PC-9 (cell line): ENCODE data around the gene LRRC46. TPM values are rescaled to one million over a fixed set of nuclear protein-coding genes. Genes with fewer than 3 reads are reported as not detected.

ENCODE experiments used
- BruUV-seq: library from RNA; stranded (reverse); fragments of 400-500 nt; replicated peaks from 2 replicates; lab custom pipeline; 2021; lab: Mats Ljungman, UMichigan
- CTCF ChIA-PET: fragments of 300-600 bp; sonication (Branson Sonifier 250); formaldehyde crosslinking; loops from one replicate; lab custom pipeline; 2022; ENCODE audit warnings: antibody characterized with exemption; lab: Charles Lee
- POLR2A ChIA-PET: fragments of 300-600 bp; sonication (Branson Sonifier 250); formaldehyde crosslinking; loops from one replicate; lab custom pipeline; 2022; ENCODE audit warnings: antibody characterized with exemption; ENCODE audit not compliant: unreplicated experiment; lab: Charles Lee
- DNase-seq, 2 experiments: peaks; one replicate each; pipeline versions ENCODE4 v3.0.0 to v3.0.0-alpha.2; 2015 to 2022; ENCODE audit warnings: mixed read lengths in 1 of 2
- H2AFZ ChIP-seq: fragments of 200-600 bp; sonication (generic); 2 replicates; pipeline ENCODE4 v1.8.1; 2017; ENCODE audit warnings: antibody characterized with exemption
- H3F3A ChIP-seq: fragments of 200-600 bp; sonication (generic); 2 replicates; pipeline ENCODE4 v1.8.1; 2017; ENCODE audit warnings: antibody characterized with exemption, mild to moderate bottlenecking, low read depth; ENCODE audit not compliant: insufficient read depth
- H3K27ac ChIP-seq: fragments of 200-600 bp; sonication (generic); 2 replicates; pipeline ENCODE4 v1.6.1; 2016; ENCODE audit warnings: mixed run types
- H3K27me3 ChIP-seq: fragments of 200-600 bp; sonication (generic); 2 replicates; pipeline ENCODE4 v1.6.1; 2016; ENCODE audit warnings: low read depth, mixed run types; ENCODE audit not compliant: insufficient read depth
- H3K36me3 ChIP-seq: fragments of 200-600 bp; sonication (generic); 2 replicates; pipeline ENCODE4 v1.6.1; 2016; ENCODE audit warnings: low read depth, mixed run types
- H3K4me1 ChIP-seq: fragments of 200-600 bp; sonication (generic); replicated peaks from 2 replicates; pipeline ENCODE4 v1.6.1; 2016; ENCODE audit warnings: mixed run types; ENCODE audit not compliant: insufficient read depth
- H3K4me2 ChIP-seq: fragments of 200-600 bp; sonication (generic); 2 replicates; pipeline ENCODE4 v1.6.1; 2017; ENCODE audit warnings: mixed run types
- H3K4me3 ChIP-seq: fragments of 200-600 bp; sonication (generic); 2 replicates; pipeline ENCODE4 v1.6.1; 2016; ENCODE audit warnings: mixed run types
- H3K79me2 ChIP-seq: fragments of 200-600 bp; sonication (generic); 2 replicates; pipeline ENCODE4 v1.6.1; 2017; ENCODE audit warnings: low read depth, mixed run types
- H3K9me2 ChIP-seq: fragments of 200-600 bp; sonication (generic); 2 replicates; pipeline ENCODE4 v1.8.1; 2017; ENCODE audit warnings: mild to moderate bottlenecking; ENCODE audit not compliant: insufficient read depth
- H3K9me3 ChIP-seq: fragments of 200-600 bp; sonication (generic); 2 replicates; pipeline ENCODE4 v1.8.1; 2016; ENCODE audit warnings: low read depth; ENCODE audit not compliant: insufficient read depth
- H4K20me1 ChIP-seq: fragments of 200-600 bp; sonication (generic); 2 replicates; pipeline ENCODE4 v1.8.1; 2017; ENCODE audit not compliant: insufficient read depth
- CTCF ChIP-seq: fragments of 200-600 bp; sonication (generic); conservative IDR thresholded peaks from 2 replicates; pipeline ENCODE4 v1.6.1; 2017; ENCODE audit warnings: mixed run types, antibody characterized with exemption, mild to moderate bottlenecking, moderate library complexity
- EZH2 ChIP-seq: fragments of 200-600 bp; sonication (generic); IDR thresholded peaks from 2 replicates; pipeline ENCODE4 v1.8.0; 2017; ENCODE audit warnings: antibody characterized with exemption, low read depth
- intact Hi-C: fragments of 100-400 bp; cut with micrococcal nuclease; formaldehyde crosslinking; loops from one replicate; pipeline ENCODE4 v1.10.0; 2022; ENCODE audit not compliant: unreplicated experiment
- total RNA-seq: library from RNA; stranded (reverse); gene quantifications from 2 replicates; pipeline ENCODE4 v1.2.3, GENCODE V29; 2021

LRRC46 gene
- total RNA-seq, 1 experiment from 2014 or later, result 1.9 TPM

DNA sequence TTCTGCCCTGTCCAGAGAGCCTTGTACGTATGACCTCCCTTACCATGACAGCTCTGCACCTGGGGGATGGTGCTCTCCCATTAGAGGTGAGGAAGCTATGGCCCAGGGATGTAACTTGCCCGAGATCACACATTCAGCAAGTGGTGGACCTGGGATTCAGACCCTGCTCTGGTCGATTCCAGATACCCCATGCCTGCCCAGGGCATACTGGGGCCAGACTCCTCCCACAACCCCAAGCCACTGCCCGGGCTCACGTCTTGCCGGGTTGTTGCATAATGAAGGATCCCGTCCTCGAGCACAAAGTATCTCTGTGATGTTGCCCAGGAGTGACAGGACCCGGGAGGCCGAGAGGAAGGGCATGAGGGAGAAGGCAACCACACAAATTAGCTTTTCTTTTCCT lies 12.0 kb upstream of the LRRC46 start:
- H3K79me2 ChIP-seq, result peaks cover 24% of the 10 kb centered on the region
- CTCF ChIA-PET, result no interaction called here
- H3F3A ChIP-seq, result peaks cover 38% of the 10 kb centered on the region
- no peaks in the 10 kb centered on the region for H3K27me3 ChIP-seq
- no peaks in the 10 kb centered on the region for H4K20me1 ChIP-seq
- H3K27ac ChIP-seq, result peak overlapping the region; percentile 79
- DNase-seq, result no peak
- intact Hi-C loops, result no loop called here
- H3K4me1 ChIP-seq, result peaks cover 30% of the 10 kb centered on the region
- peaks cover 27% of the 10 kb centered on the region for H3K36me3 ChIP-seq
- no peaks in the 10 kb centered on the region for H3K9me3 ChIP-seq
- no peaks in the 10 kb centered on the region for H3K9me2 ChIP-seq
- TF ChIP-seq CTCF, result no peak
- no peak for TF ChIP-seq EZH2
- TSS peak; percentile 4 for BruUV-seq
- POLR2A ChIA-PET, result interaction anchor here (0.6 to 1.1 kb wide), 3 partner anchors 12 to 614 kb away, joined by 3 read pairs; partner anchors contain the start of genes LRRC46 and MRPL10
- no peak overlapping the region for H3K4me3 ChIP-seq
- peak overlapping the region; percentile 91 for H3K4me2 ChIP-seq
- H2AFZ ChIP-seq, result no peak overlapping the region

GRCh38 chr17:47820033-47820789 lies 11.3 kb upstream of the LRRC46 start:
- Histone ChIP-seq H3K4me3 (peak overlapping the region; percentile 90), H3K4me1 (peaks cover 30% of the 10 kb centered on the region), H2AFZ (no peak overlapping the region), H3K9me3 (no peaks in the 10 kb centered on the region), H3K4me2 (peak overlapping the region; percentile 91), H4K20me1 (no peaks in the 10 kb centered on the region), H3F3A (peaks cover 38% of the 10 kb centered on the region), H3K79me2 (peaks cover 24% of the 10 kb centered on the region), H3K9me2 (no peaks in the 10 kb centered on the region), H3K36me3 (peaks cover 29% of the 10 kb centered on the region), H3K27me3 (no peaks in the 10 kb centered on the region), H3K27ac (peak overlapping the region; percentile 79)
- intact Hi-C loops, result loop anchor here (1.0 to 2.0 kb wide), 2 partner anchors 10 to 25 kb away; no protein-coding TSS in a partner anchor
- ChIA-PET POLR2A (interaction anchor here (0.6 to 1.1 kb wide), 5 partner anchors 9 to 614 kb away, joined by 3 to 15 read pairs (median 3); partner anchors contain the start of genes LRRC46 and MRPL10), CTCF (no interaction called here)
- no TSS peak for BruUV-seq
- TF ChIP-seq EZH2 (no peak), CTCF (no peak)
- DNase-seq, result peak; percentile 87 to 88

DNA sequence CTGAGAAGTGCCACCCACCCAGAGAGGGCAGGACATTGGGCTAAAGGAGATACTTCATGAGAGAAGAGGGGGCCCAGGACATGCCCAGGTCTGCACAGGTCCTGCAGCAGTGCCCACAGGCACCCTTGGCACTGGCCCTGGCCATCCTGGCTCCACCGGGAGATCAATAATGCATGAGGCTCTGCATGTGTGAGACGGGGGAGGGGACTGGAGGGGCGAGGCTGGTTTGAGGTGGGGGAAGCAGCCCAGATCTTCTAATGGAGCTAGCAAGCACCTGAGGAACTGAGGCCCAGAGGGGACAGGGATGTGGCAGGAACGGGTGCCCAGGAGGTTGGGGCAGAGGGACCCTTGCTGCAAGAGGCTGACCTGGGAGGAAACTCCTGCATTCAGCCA lies 10.4 kb upstream of the LRRC46 start:
- TF ChIP-seq EZH2 (no peak), CTCF (no peak)
- Histone ChIP-seq H3K9me2 (no peaks in the 10 kb centered on the region), H3F3A (peaks cover 38% of the 10 kb centered on the region), H2AFZ (peak overlapping the region; percentile 66; the same call in 1 of the 2 replicates), H3K79me2 (peaks cover 24% of the 10 kb centered on the region), H3K27ac (peak overlapping the region; percentile 79), H3K4me1 (peaks cover 30% of the 10 kb centered on the region), H3K4me2 (peak overlapping the region; percentile 91), H4K20me1 (no peaks in the 10 kb centered on the region), H3K4me3 (peak overlapping the region; percentile 90), H3K27me3 (no peaks in the 10 kb centered on the region), H3K36me3 (peaks cover 30% of the 10 kb centered on the region), H3K9me3 (no peaks in the 10 kb centered on the region)
- no peak for DNase-seq
- POLR2A ChIA-PET, result interaction anchor here (1.0 kb wide), 1 partner anchor 10 kb away, joined by 3 read pairs; the partner anchor contains the start of genes LRRC46 and MRPL10
- BruUV-seq, result TSS peak; percentile 61
- CTCF ChIA-PET, result interaction anchor here (0.5 to 0.6 kb wide), 2 partner anchors 10 to 206 kb away, joined by 3 to 5 read pairs; partner anchors contain the start of genes LRRC46 and MRPL10
- intact Hi-C loops, result loop anchor here (2.0 kb wide), 1 partner anchor 24 kb away; no protein-coding TSS in a partner anchor
